GM19468 (cell line): ENCODE data around the gene KCNAB2.

Experiments
- ATAC-seq: cut with Tn5 transposase; IDR thresholded peaks from one replicate; pipeline ENCODE4 v1.9.1; 2021; ENCODE audit warnings: mild to moderate bottlenecking, moderate library complexity, moderate number of reproducible peaks; ENCODE audit not compliant: unreplicated experiment; ENCODE audit errors: extremely low read depth

The KCNAB2 gene

GRCh38 chr1:6028042-6028850 lies 17.4 kb upstream of the KCNAB2 start:
- ATAC-seq: no peak

DNA sequence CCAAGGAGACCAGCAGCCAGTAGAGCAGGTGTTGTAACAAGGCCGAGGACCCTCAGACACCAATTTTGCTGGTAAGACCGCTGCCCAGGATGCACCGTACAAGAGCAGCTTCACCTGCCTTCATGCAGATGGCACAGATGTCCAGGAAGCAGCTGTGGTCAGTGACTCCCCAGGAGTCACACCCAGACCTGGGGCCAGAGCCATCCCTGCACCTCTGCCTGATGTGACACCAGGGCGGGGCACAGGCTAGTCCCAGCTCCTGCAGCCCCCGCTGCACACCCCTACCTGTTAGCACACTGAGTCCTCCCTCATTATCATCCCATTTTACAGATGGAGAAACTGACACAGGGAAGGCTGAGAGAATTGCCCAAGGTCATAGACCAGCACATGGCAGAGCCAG lies 16.3 kb upstream of the KCNAB2 start:
- no peak for ATAC-seq

DNA sequence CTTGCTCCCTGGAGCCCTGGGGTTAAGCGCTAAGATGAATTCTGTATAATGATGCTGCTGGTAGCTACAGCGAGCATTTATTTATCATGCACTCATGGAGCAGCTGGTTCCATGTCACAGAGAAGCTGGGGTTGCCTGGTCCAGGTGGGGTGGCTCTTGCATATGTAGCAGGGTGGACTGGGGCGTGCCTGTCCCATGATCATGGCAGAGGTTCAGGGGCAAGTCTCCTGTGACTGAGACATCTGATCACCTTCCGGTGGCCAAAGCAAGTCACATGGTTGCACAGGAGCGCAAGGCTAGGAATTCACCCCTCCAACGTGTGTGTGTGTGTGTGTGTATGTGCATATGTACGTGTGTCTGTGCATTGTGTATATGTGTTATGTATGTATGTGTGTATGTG lies 15.6 kb upstream of the KCNAB2 start:
- ATAC-seq: no peak

- ATAC-seq: no peak
Measured at GRCh38 chr1:6030547-6031261, 15.0 kb upstream of the KCNAB2 start.

- no peak for ATAC-seq
Measured at GRCh38 chr1:6033124-6033523, 12.6 kb upstream of the KCNAB2 start.

DNA sequence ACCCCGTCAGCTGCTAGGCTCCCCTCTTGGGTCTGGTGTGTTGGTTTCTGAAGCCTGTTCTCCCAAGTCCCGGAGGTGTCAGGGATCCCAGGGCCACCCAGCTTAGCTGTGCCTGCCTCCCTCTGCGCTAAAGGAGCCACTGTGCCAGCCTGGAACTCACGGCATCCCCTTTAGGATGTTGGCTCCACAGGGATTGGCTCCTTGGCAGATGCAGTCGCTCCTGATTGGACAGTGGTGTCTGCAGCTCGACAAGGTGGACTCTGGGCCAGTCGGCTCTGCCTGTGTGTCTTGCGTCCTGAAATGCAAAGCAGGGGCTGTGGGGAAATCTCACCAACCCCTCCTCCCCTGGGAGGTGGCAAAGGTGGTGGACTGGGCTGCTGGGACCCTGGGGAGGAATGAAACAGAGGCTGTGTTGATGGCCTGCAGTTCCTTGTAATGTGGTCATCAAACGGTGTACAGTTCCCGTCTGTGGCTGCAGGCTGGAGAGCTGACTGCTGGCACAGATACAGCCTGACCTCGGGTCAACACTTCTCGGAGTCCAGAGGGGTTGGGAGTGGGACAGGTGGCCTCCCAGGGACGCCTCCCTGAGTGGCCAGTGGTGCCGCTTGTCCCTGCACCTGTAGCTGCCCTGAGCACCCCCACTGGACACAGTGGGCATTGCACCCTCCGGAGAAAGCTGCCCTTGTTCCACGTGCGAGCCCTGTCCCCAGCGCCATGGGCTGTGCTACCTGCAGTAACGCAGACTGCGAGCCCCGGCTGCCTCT lies 11.5 kb upstream of the KCNAB2 start:
- ATAC-seq: no peak

DNA sequence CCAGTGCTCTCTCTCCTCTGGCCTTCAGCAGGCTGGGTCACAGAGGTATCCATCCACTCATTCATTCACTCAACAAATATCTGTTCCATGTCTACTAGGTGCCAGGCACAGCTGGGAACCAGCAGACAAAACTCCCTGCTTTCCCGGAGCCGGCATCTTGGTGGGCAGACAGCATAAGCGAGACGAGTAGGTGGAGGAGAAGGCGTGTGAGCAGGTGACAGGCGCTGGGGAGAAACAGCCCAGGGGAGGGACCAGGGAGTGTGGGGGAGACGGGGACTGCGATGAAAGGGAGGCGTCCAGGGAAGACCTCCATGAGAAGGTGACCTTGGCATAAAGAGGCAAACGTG lies 11.0 kb upstream of the KCNAB2 start:
- no peak for ATAC-seq

- no peak for ATAC-seq
Measured at GRCh38 chr1:6035303-6035702, 10.4 kb upstream of the KCNAB2 start.

GRCh38 chr1:6035719-6036118 lies 10.0 kb upstream of the KCNAB2 start:
- no peak for ATAC-seq

DNA sequence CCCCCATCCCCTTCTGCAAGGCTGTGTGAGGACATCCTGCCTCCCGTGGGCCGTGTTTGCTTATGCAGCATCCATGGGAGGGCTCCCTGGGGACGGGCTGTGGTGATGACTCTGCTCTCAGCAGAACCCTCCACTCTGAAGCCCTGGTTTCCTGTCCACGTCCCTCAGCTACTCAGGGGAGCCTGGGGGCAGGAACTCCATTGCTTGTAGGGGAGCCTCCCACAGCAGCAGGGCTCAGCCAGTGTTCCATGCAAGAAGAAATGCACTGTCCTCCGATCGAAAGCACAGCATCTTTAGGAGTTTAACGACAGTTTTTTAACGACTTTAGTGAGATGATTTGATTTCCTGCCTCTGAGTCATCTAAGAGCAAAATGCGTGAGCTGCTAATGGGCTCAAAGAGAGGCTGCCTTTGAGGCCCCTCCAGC lies 8.3 kb upstream of the KCNAB2 start:
- no peak for ATAC-seq

GRCh38 chr1:6038603-6039002 lies 7.1 kb upstream of the KCNAB2 start:
- ATAC-seq: no peak

DNA sequence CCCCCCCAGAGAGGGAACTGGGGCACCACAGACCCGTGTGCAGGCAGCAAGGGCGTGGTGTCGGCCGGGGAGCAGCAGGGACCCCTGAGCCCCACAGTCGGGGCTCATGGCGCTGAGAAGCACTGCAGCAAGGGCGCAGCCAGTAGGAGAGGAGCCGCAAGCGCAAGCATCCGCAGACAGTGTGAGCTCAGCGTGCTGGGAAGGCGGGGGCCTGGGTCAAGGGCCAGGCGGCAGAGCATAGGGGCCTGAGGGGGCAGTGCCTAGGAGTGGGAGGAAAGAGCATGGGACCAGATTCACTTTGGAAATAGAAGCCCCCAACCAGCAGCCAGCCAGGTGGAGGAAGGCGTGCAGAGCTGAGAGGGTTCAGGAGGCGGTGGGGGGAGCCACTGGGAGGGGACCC lies 6.7 kb upstream of the KCNAB2 start:
- no peak for ATAC-seq

DNA sequence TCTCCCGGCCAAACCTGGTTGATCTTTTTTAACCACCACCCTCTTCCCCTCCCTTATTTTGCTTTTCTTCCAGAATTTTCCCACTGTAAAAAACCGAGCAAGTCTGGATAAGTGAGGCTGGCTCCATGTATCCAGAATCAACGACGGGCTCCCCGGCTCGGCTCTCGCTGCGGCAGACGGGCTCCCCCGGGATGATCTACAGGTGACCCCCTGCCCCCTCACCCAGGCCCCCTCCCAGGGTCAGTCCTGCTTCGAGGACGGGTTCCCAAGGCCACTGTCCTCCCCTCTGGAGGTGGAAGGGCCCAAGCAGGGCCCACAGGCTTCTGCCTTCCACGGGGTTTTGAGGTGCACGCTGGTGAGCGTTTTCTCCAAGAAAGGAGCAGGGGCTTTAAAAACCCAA lies 5.2 kb upstream of the KCNAB2 start:
- no peak for ATAC-seq

GRCh38 chr1:6040861-6041415 lies 4.8 kb upstream of the KCNAB2 start:
- ATAC-seq: no peak

- no peak for ATAC-seq
Measured at GRCh38 chr1:6041432-6042062, 4.1 kb upstream of the KCNAB2 start.

DNA sequence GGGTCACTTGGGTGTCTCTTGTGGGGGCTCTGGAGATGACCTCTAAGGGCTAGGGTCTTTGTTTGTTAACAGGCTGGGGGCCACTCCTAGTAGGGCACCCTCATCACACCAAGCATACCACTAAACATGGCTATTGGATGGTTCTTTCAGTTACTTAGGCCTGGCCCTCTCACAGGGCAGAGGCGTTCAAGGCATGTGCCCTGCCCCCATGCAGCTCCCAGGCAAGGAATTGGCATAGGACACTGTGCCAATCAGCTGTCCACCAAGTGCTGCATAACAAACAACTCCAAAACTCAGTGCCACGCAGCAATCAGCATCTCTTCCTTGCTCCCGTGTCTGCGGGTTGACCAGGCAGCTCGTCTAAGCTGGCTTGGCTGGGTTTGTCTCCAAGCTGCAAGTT lies 2.1 kb upstream of the KCNAB2 start:
- no peak for ATAC-seq

GRCh38 chr1:6044481-6045109 lies 1.1 kb upstream of the KCNAB2 start:
- no peak for ATAC-seq

DNA sequence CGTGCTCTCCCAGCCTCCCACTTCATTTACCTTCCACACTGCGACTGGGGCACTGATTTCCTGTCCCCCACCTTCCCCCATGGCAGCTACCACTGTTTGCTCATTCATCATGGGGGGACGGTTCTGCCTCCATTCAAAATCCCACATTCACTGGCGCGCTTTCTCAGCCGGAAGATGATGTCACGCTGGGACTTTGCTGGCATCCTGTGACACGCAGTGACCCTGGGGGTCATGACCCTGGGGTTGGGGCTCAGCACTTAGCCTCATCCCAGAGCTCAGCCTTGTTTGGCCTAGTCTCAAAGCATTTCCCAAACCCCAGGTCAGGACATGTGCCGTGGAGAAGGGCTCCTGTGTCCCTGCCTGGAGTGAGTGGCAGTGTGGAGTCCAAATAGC lies 582 bp upstream of the KCNAB2 start:
- no peak for ATAC-seq

GRCh38 chr1:6046279-6046678 lies 591 bp downstream of the KCNAB2 start:
- ATAC-seq: no peak
